SK-N-SH (cell line): Measurements from ENCODE around the gene ADORA2A. TPM values are rescaled to one million over a fixed set of nuclear protein-coding genes. Genes with fewer than 3 reads are reported as not detected.

Source experiments
- CTCF ChIA-PET: fragments of 300-600, 350-600 bp; formaldehyde crosslinking; extraction: SDS; loops from one replicate; lab custom pipeline; 2021; lab: Yijun Ruan, JAX
- POLR2A ChIA-PET: fragments of 350-600 bp; sonication (Branson Sonifier 250); formaldehyde crosslinking; extraction: SDS; loops from one replicate; lab custom pipeline; 2020; ENCODE audit warnings: antibody characterized with exemption, inconsistent platforms; lab: Yijun Ruan, JAX
- DNase-seq: peaks from one replicate; pipeline ENCODE4 v3.0.0; 2012
- H2AFZ ChIP-seq: fragments of 200-600 bp; sonication (generic); 2 replicates; pipeline ENCODE4 v1.8.1; 2016; ENCODE audit warnings: antibody characterized with exemption, mild to moderate bottlenecking, low read depth
- H3F3A ChIP-seq: fragments of 200-600 bp; sonication (generic); replicated peaks from 2 replicates; pipeline ENCODE3; 2016; ENCODE audit warnings: antibody characterized with exemption, mild to moderate bottlenecking; ENCODE audit not compliant: insufficient read depth
- H3K27ac ChIP-seq, 2 experiments: fragments of 200-500 bp in 1 of 2; fragments of 200-600 bp in 1 of 2; sonication (Bioruptor generic) in 1 of 2; sonication (generic), shearing (Covaris generic) in 1 of 2; 2 replicates each; pipeline versions ENCODE4 v1.5.1 to v1.6.1; 2014 to 2016; ENCODE audit warnings: low read depth in 2 of 2, inconsistent platforms in 1 of 2, low read length in 1 of 2, mild to moderate bottlenecking in 1 of 2, mixed read lengths in 1 of 2
- H3K27me3 ChIP-seq: fragments of 200-600 bp; sonication (generic), shearing (Covaris generic); 2 replicates; pipeline ENCODE4 v1.6.1; 2016; ENCODE audit warnings: mixed run types; ENCODE audit not compliant: insufficient read depth
- H3K36me3 ChIP-seq, 2 experiments: fragments of 200-500 bp in 1 of 2; fragments of 200-600 bp in 1 of 2; sonication (Bioruptor generic) in 1 of 2; sonication (generic) in 1 of 2; replicated peaks in 1 of 2; 2 replicates each; pipeline versions ENCODE3 to v1.5.1; 2014 to 2016; ENCODE audit warnings: low read length in 1 of 2, mild to moderate bottlenecking in 1 of 2; ENCODE audit not compliant: insufficient read depth in 2 of 2, control insufficient read depth in 1 of 2
- H3K4me1 ChIP-seq, 2 experiments: fragments of 200-500 bp in 1 of 2; fragments of 200-600 bp in 1 of 2; sonication (Bioruptor generic) in 1 of 2; sonication (generic), shearing (Covaris generic) in 1 of 2; 2 replicates each; pipeline versions ENCODE4 v1.5.1 to v1.6.1; 2014 to 2016; ENCODE audit warnings: low read depth in 1 of 2, low read length in 1 of 2, mixed run types in 1 of 2; ENCODE audit not compliant: insufficient read depth in 2 of 2, control insufficient read depth in 1 of 2
- H3K4me2 ChIP-seq: fragments of 200-600 bp; sonication (generic), shearing (Covaris generic); 2 replicates; pipeline ENCODE4 v1.6.1; 2017; ENCODE audit warnings: mixed run types
- H3K4me3 ChIP-seq, 2 experiments: fragments of 200-500 bp in 1 of 2; fragments of 200-600 bp in 1 of 2; sonication (Bioruptor generic) in 1 of 2; sonication (generic), shearing (Covaris generic) in 1 of 2; 2 replicates each; pipeline versions ENCODE4 v1.5.1 to v1.8.1; 2014 to 2016; ENCODE audit warnings: low read depth in 2 of 2, inconsistent platforms in 1 of 2, low read length in 1 of 2, mild to moderate bottlenecking in 1 of 2, mixed read lengths in 1 of 2, moderate library complexity in 1 of 2
- H3K79me2 ChIP-seq: fragments of 200-600 bp; sonication (generic); 2 replicates; pipeline ENCODE4 v1.8.1; 2017; ENCODE audit warnings: mild to moderate bottlenecking; ENCODE audit not compliant: insufficient read depth
- H3K9ac ChIP-seq: fragments of 200-600 bp; sonication (generic); 2 replicates; pipeline ENCODE4 v1.6.1; 2017; ENCODE audit warnings: mixed run types
- H3K9me2 ChIP-seq: fragments of 200-600 bp; sonication (generic); 2 replicates; pipeline ENCODE4 v1.6.1; 2017; ENCODE audit warnings: mixed run types
- H3K9me3 ChIP-seq: fragments of 200-600 bp; sonication (generic); 2 replicates; pipeline ENCODE4 v1.6.1; 2017; ENCODE audit warnings: mixed run types, mild to moderate bottlenecking, moderate library complexity
- H4K20me1 ChIP-seq: fragments of 200-600 bp; sonication (generic); 2 replicates; pipeline ENCODE4 v1.6.1; 2017; ENCODE audit warnings: mild to moderate bottlenecking, mixed run types; ENCODE audit not compliant: insufficient read depth
- ELF1 ChIP-seq: IDR thresholded peaks from 2 replicates; pipeline ENCODE4 v1.4.0; 2012
- EP300 ChIP-seq, 2 experiments: IDR thresholded peaks; 2 replicates each; pipeline versions ENCODE4 v1.4.0 to v1.6.1; 2012; ENCODE audit warnings: borderline replicate concordance in 1 of 2, low read depth in 1 of 2, low read length in 1 of 2
- FOSL2 ChIP-seq: IDR thresholded peaks from 2 replicates; pipeline ENCODE4 v1.4.0; 2012; ENCODE audit warnings: low read depth, mild to moderate bottlenecking, moderate library complexity, borderline replicate concordance
- FOXJ3 ChIP-seq: sonication (generic); formaldehyde crosslinking; IDR thresholded peaks from 2 replicates; pipeline ENCODE4 v1.5.1; 2020; ENCODE audit warnings: mild to moderate bottlenecking, missing genetic modification reagents
- FOXM1 ChIP-seq: IDR thresholded peaks from 2 replicates; pipeline ENCODE4 v1.4.0; 2012; ENCODE audit warnings: low read depth, mild to moderate bottlenecking
- GABPA ChIP-seq: IDR thresholded peaks from 2 replicates; pipeline ENCODE4 v1.4.0; 2012; ENCODE audit warnings: low read depth, mild to moderate bottlenecking
- JUND ChIP-seq: IDR thresholded peaks from 2 replicates; pipeline ENCODE4 v1.4.0; 2012
- MXI1 ChIP-seq: IDR thresholded peaks from 2 replicates; pipeline ENCODE4 v1.6.1; 2012; ENCODE audit warnings: mild to moderate bottlenecking, low read depth, low read length, improper control_type of control experiment
- NFIC ChIP-seq: IDR thresholded peaks from 2 replicates; pipeline ENCODE4 v1.4.0; 2012; ENCODE audit warnings: borderline replicate concordance
- RCOR1 ChIP-seq: fragments of 150-350 bp; IDR thresholded peaks from 2 replicates; pipeline ENCODE4 v1.6.1; 2017; ENCODE audit warnings: antibody characterized with exemption, low read length
- SIN3A ChIP-seq: IDR thresholded peaks from 2 replicates; pipeline ENCODE4 v1.6.1; 2012; ENCODE audit warnings: low read depth, mild to moderate bottlenecking, low read length, moderate library complexity, borderline replicate concordance
- SMC3 ChIP-seq: IDR thresholded peaks from 2 replicates; pipeline ENCODE4 v1.6.1; 2012; ENCODE audit warnings: low read depth, low read length, improper control_type of control experiment
- TCF12 ChIP-seq: IDR thresholded peaks from 2 replicates; pipeline ENCODE4 v1.4.0; 2012
- TEAD4 ChIP-seq: IDR thresholded peaks from 2 replicates; pipeline ENCODE4 v1.4.0; 2012; ENCODE audit warnings: mild to moderate bottlenecking, borderline replicate concordance; ENCODE audit not compliant: insufficient read depth
- WGBS: methylation state at CpG from one replicate; pipeline ENCODE4 v1.1.6; 2017; ENCODE audit warnings: low lambda C conversion rate; 5-methylcytosine and 5-hydroxymethylcytosine counted together
- polyA plus RNA-seq, 3 experiments: library from polyadenylated mRNA; depleted of rRNA; stranded (reverse); fragments of >200 nt; gene quantifications; 2 replicates each; pipeline ENCODE4 v1.2.3, GENCODE V29; 2012
- TF ChIP-seq, protein P1 (sequence below): IDR thresholded peaks from 2 replicates; pipeline ENCODE4 v1.4.0; 2012; ENCODE audit warnings: low read depth
- TF ChIP-seq, protein P2 (sequence below): IDR thresholded peaks from 2 replicates; pipeline ENCODE4; 2012
- TF ChIP-seq, protein P3 (sequence below): IDR thresholded peaks from 2 replicates; pipeline ENCODE4 v1.4.0; 2012; ENCODE audit warnings: low read depth, borderline replicate concordance

ADORA2A gene
- polyA plus RNA-seq, 1 of the 3 experiments (the other 2 are of a cell fraction) = 9.3 TPM

DNA sequence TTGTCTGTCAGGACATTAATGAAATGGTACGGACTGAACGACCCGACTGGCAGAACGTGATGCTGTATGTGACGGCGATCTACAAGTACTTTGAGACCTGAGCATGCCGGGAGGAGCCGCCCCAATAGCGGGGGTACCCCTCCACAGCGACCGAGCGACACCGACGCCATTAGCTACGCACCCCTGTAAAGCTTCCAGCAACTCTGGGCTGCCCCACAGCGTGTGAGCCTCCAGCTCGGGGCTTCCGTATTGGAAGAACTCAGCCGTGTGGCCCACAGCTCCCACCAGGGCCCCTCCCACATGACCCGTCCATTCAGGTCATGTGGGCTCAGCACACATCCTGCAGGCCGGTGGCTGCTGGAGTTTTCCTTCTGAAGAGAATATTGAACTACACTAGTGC lies 12.9 kb upstream of the ADORA2A start:
- TF ChIP-seq GABPA (no peak), TEAD4 (no peak), FOSL2 (no peak), TCF12 (no peak), JUND (no peak), SMC3 (no peak), SIN3A (no peak), MXI1 (no peak), EP300 (IDR thresholded peaks at IDR 0.05; ENCODE audit: borderline replicate concordance in 1 of 2, low read depth in 1 of 2, low read length in 1 of 2) (no peak), RCOR1 (no peak), FOXJ3 (CRISPR knock-in tag) (no peak), ELF1 (no peak), FOXM1 (no peak), NFIC (no peak)
- TF ChIP-seq, protein P1, sequence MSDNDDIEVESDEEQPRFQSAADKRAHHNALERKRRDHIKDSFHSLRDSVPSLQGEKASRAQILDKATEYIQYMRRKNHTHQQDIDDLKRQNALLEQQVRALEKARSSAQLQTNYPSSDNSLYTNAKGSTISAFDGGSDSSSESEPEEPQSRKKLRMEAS = no peak
- TF ChIP-seq, protein P2, sequence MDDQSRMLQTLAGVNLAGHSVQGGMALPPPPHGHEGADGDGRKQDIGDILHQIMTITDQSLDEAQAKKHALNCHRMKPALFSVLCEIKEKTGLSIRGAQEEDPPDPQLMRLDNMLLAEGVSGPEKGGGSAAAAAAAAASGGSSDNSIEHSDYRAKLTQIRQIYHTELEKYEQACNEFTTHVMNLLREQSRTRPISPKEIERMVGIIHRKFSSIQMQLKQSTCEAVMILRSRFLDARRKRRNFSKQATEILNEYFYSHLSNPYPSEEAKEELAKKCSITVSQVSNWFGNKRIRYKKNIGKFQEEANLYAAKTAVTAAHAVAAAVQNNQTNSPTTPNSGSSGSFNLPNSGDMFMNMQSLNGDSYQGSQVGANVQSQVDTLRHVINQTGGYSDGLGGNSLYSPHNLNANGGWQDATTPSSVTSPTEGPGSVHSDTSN = no peak
- TF ChIP-seq, protein P3, sequence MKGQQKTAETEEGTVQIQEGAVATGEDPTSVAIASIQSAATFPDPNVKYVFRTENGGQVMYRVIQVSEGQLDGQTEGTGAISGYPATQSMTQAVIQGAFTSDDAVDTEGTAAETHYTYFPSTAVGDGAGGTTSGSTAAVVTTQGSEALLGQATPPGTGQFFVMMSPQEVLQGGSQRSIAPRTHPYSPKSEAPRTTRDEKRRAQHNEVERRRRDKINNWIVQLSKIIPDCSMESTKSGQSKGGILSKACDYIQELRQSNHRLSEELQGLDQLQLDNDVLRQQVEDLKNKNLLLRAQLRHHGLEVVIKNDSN = no peak
- H3K36me3 ChIP-seq = peaks cover 13 to 56% of the 10 kb centered on the region in 2 experiments
- WGBS = 95% methylated on average over 15 of the region's 21 CpGs
- POLR2A ChIA-PET = no interaction called here
- H3K9me2 ChIP-seq = no peaks in the 10 kb centered on the region
- H2AFZ ChIP-seq = no peak overlapping the region
- H4K20me1 ChIP-seq = peaks cover 12% of the 10 kb centered on the region
- no peaks in the 10 kb centered on the region for H3K9me3 ChIP-seq
- H3K4me2 ChIP-seq = no peak overlapping the region
- H3K9ac ChIP-seq = no peak overlapping the region
- DNase-seq = peak; percentile 24
- H3K27me3 ChIP-seq = no peaks in the 10 kb centered on the region
- peaks cover 4% of the 10 kb centered on the region for H3F3A ChIP-seq
- peaks cover 6 to 52% of the 10 kb centered on the region in 2 experiments; a peak in 2 of 4 replicates for H3K4me1 ChIP-seq
- H3K27ac ChIP-seq = peak overlapping the region in 1 of 2 experiments; percentile 97; a peak in 2 of 4 replicates
- H3K79me2 ChIP-seq = no peaks in the 10 kb centered on the region; the same call in 1 of the 2 replicates
- H3K4me3 ChIP-seq = no peak overlapping the region
- CTCF ChIA-PET = interaction anchor here (1.6 to 3.2 kb wide), 4 partner anchors 11 to 112 kb away, joined by 3 to 11 read pairs (median 8); no protein-coding TSS in a partner anchor
